HepG2 (cell line): Measurements from ENCODE around the gene KRTAP10-2. TPM values are rescaled to one million over a fixed set of nuclear protein-coding genes. Genes with fewer than 3 reads are reported as not detected.
A peak's percentile ranks its signal among the peaks of the same experiment; 100 is the strongest.

ENCODE experiments used
- ATAC-seq: fragments of 200-7000 bp; cut with Tn5 transposase; 3 replicates; pipeline ENCODE4 v1.9.1; 2020; ENCODE audit warnings: mild to moderate bottlenecking, moderate library complexity
- BruUV-seq: library from RNA; stranded (reverse); fragments of 400-500 nt; replicated peaks from 2 replicates; lab custom pipeline; 2021; lab: Mats Ljungman, UMichigan
- CTCF ChIA-PET: fragments of 300-600 bp; formaldehyde crosslinking; extraction: SDS; loops from one replicate; lab custom pipeline; 2021; ENCODE audit warnings: low total read pairs, inconsistent platforms, low intra/inter-chr PET ratio; lab: Yijun Ruan, JAX
- POLR2A ChIA-PET: fragments of 350-600 bp; sonication (Branson Sonifier 250); formaldehyde crosslinking; loops from one replicate; lab custom pipeline; 2020; ENCODE audit warnings: antibody characterized with exemption, inconsistent platforms; lab: Yijun Ruan, JAX
- DNase-seq: peaks from one replicate; pipeline ENCODE4 v3.0.0-alpha.2; 2015; ENCODE audit warnings: low spot score
- FAIRE-seq: peaks from 3 replicates; lab custom pipeline; 2011; peaks lifted over from hg19 to GRCh38; lab: Jason Lieb, UNC
- H2AFZ ChIP-seq: one replicate; pipeline ENCODE4 v1.6.1; 2011; ENCODE audit warnings: low read length, inconsistent platforms
- H3K27ac ChIP-seq: fragments of 300-600 bp; 3 replicates; pipeline ENCODE4 v1.8.0; 2011; ENCODE audit warnings: mixed run types, mild to moderate bottlenecking, mixed read lengths, low read length, inconsistent platforms; ENCODE audit not compliant: insufficient read depth; ENCODE audit errors: extremely low read length
- H3K27me3 ChIP-seq, 2 experiments: fragments of 200-600 bp in 1 of 2; 2 replicates in 1 of 2; 3 replicates in 1 of 2; pipeline versions ENCODE4 v1.6.0 to v1.8.0; 2011; ENCODE audit warnings: low read length in 2 of 2, mild to moderate bottlenecking in 2 of 2, moderate library complexity in 2 of 2, inconsistent platforms in 1 of 2; ENCODE audit not compliant: insufficient read depth in 2 of 2, control insufficient read depth in 1 of 2
- H3K36me3 ChIP-seq, 2 experiments: fragments of 200-600 bp in 1 of 2; replicated peaks in 1 of 2; 2 replicates in 1 of 2; 3 replicates in 1 of 2; pipeline versions ENCODE4 v1.5.1 to v1.8.0; 2011; ENCODE audit warnings: low read length in 2 of 2, inconsistent platforms in 1 of 2; ENCODE audit not compliant: insufficient read depth in 2 of 2, control insufficient read depth in 1 of 2
- H3K4me1 ChIP-seq: 2 replicates; pipeline ENCODE4 v1.5.1; 2012; ENCODE audit warnings: low read length, inconsistent platforms; ENCODE audit not compliant: insufficient read depth
- H3K4me2 ChIP-seq: 2 replicates; pipeline ENCODE4 v1.6.0; 2011; ENCODE audit warnings: low read depth, low read length, inconsistent platforms
- H3K4me3 ChIP-seq, 3 experiments: fragments of 200-600 bp in 1 of 3; sonication (generic), shearing (Covaris generic) in 1 of 3; replicated peaks in 1 of 3; 2 replicates each; pipeline ENCODE4 v1.5.1; 2011 to 2016; ENCODE audit warnings: low read length in 3 of 3, inconsistent platforms in 2 of 3, low read depth in 2 of 3, mild to moderate bottlenecking in 2 of 3, control low read depth in 1 of 3, mixed read lengths in 1 of 3; ENCODE audit not compliant: insufficient read depth in 1 of 3
- H3K79me2 ChIP-seq: one replicate; pipeline ENCODE4 v1.6.1; 2011; ENCODE audit warnings: low read length, inconsistent platforms; ENCODE audit not compliant: insufficient read depth
- H3K9ac ChIP-seq: 2 replicates; pipeline ENCODE4 v1.6.0; 2011; ENCODE audit warnings: mild to moderate bottlenecking, low read depth, low read length, inconsistent platforms; ENCODE audit not compliant: insufficient read depth
- H3K9me3 ChIP-seq: 2 replicates; pipeline ENCODE4 v1.5.1; 2012; ENCODE audit warnings: mild to moderate bottlenecking, low read length
- H4K20me1 ChIP-seq: 2 replicates; pipeline ENCODE4 v1.6.0; 2011; ENCODE audit warnings: inconsistent platforms, mild to moderate bottlenecking, low read length, moderate library complexity; ENCODE audit not compliant: insufficient read depth
- AGO1 ChIP-seq: fragments of 200-400 bp; formaldehyde crosslinking; IDR thresholded peaks from 2 replicates; pipeline ENCODE4 v1.6.1; 2017; ENCODE audit warnings: mild to moderate bottlenecking, low read depth, low read length, moderate library complexity; ENCODE audit not compliant: poor library complexity, severe bottlenecking
- AGO2 ChIP-seq: fragments of 200-400 bp; formaldehyde crosslinking; optimal IDR thresholded peaks from 2 replicates; pipeline ENCODE3; 2017; ENCODE audit warnings: mild to moderate bottlenecking, low read depth, low read length, moderate library complexity
- CHCHD3 ChIP-seq: sonication (generic); formaldehyde crosslinking; IDR thresholded peaks from 2 replicates; pipeline ENCODE4 v1.8.0; 2022; ENCODE audit warnings: mild to moderate bottlenecking, missing genetic modification reagents, moderate library complexity
- HNRNPL ChIP-seq: fragments of 200-400 bp; formaldehyde crosslinking; IDR thresholded peaks from 2 replicates; pipeline ENCODE4 v1.6.1; 2017; ENCODE audit warnings: mild to moderate bottlenecking, low read depth, low read length
- NFE2 ChIP-seq: sonication (generic); formaldehyde crosslinking; IDR thresholded peaks from 2 replicates; pipeline ENCODE4 v1.4.0; 2020; ENCODE audit warnings: missing genetic modification reagents
- NFE2L1 ChIP-seq: sonication (generic); formaldehyde crosslinking; IDR thresholded peaks from 2 replicates; pipeline ENCODE4 v1.4.0; 2020; ENCODE audit warnings: missing genetic modification reagents, mild to moderate bottlenecking, borderline replicate concordance
- NR2C2 ChIP-seq: sonication (generic); formaldehyde crosslinking; IDR thresholded peaks from 2 replicates; pipeline ENCODE4 v1.4.0; 2020; ENCODE audit warnings: missing genetic modification reagents, mild to moderate bottlenecking, moderate library complexity, borderline replicate concordance
- POLR2AphosphoS2 ChIP-seq: IDR thresholded peaks from 2 replicates; pipeline ENCODE4 v1.6.1; 2011; ENCODE audit warnings: low read depth, low read length, improper control_type of control experiment
- SALL2 ChIP-seq: sonication (generic); formaldehyde crosslinking; IDR thresholded peaks from 2 replicates; pipeline ENCODE4 v1.8.1; 2023; ENCODE audit warnings: mild to moderate bottlenecking, missing genetic modification reagents, inconsistent platforms
- U2AF2 ChIP-seq: fragments of 200-400 bp; formaldehyde crosslinking; IDR thresholded peaks from 2 replicates; pipeline ENCODE4 v1.6.1; 2017; ENCODE audit warnings: low read depth, mild to moderate bottlenecking, low read length
- ZNF703 ChIP-seq: sonication (generic); formaldehyde crosslinking; IDR thresholded peaks from 2 replicates; pipeline ENCODE4 v1.5.1; 2020; ENCODE audit warnings: missing genetic modification reagents, mild to moderate bottlenecking, moderate library complexity, borderline replicate concordance
- ZSCAN21 ChIP-seq: sonication (generic); formaldehyde crosslinking; IDR thresholded peaks from 2 replicates; pipeline ENCODE4 v1.8.0; 2022; ENCODE audit warnings: mild to moderate bottlenecking, missing genetic modification reagents, moderate library complexity, borderline replicate concordance
- WGBS: methylation state at CpG from one replicate; pipeline ENCODE4 v1.1.6; 2017; ENCODE audit warnings: low lambda C conversion rate; 5-methylcytosine and 5-hydroxymethylcytosine counted together
- in situ Hi-C: cut with HindIII; loops from 2 replicates; pipeline ENCODE4 v1.10.0; 2017; ENCODE audit warnings: low pct_unique_long_range_greater_than_20kb; ENCODE audit not compliant: extremely low pct_ligation_motif_present
- intact Hi-C: fragments of 100-400 bp; cut with micrococcal nuclease; formaldehyde crosslinking; loops from one replicate; pipeline ENCODE4 v1.10.0; 2022; ENCODE audit not compliant: unreplicated experiment
- polyA plus RNA-seq, 8 experiments: library from polyadenylated mRNA; depleted of rRNA in 3 of 8; stranded (reverse) in 7 of 8; unstranded in 1 of 8; fragments of >200 nt; fragmentation: Illumina TruSeq in 4 of 8; extraction: Trizol in 4 of 8; gene quantifications; 2 replicates each; pipeline versions ENCODE4 v1.2.1 to v1.2.3, GENCODE V29; 2011 to 2016; ENCODE audit warnings: low read depth in 4 of 8, missing spikeins in 1 of 8, mixed read lengths in 1 of 8; ENCODE audit not compliant: insufficient read depth in 1 of 8
- total RNA-seq, 5 experiments: library from RNA; depleted of rRNA; stranded (reverse); fragments of >200 nt; fragmentation: Illumina TruSeq; extraction: Trizol; gene quantifications; 2 replicates each; pipeline ENCODE4 v1.2.3, GENCODE V29; 2016; ENCODE audit warnings: low read depth in 1 of 5
- TF ChIP-seq, protein P1 (sequence below): sonication (generic); formaldehyde crosslinking; IDR thresholded peaks from 2 replicates; pipeline ENCODE4 v1.4.0; 2020; ENCODE audit warnings: missing genetic modification reagents

KRTAP10-2 gene
- total and polyA plus RNA-seq, 2 of the 13 experiments (the other 11 are each of a cell fraction or from before 2014, with no cell fraction given): not detected

DNA sequence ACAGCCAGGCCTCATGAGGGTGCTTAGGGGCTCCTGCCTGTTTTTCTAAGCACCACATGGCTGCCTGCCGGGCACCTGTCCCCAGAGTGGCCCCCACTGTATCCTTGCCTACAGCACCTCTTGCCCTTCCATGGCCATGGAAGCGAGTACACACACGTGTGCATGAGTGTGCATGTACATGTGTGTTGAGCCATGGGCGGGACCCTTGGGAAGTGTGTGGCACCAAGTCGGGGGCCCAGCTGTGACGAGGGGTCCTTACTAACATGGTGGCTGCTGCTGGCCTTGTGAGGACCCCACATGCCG is 37.1 kb downstream of the KRTAP10-2 start:
- no peak for FAIRE-seq
- ChIA-PET POLR2A (interaction anchor here (1.2 to 3.8 kb wide), 3 partner anchors 8 to 399 kb away, joined by 4 to 49 read pairs (median 4); no protein-coding TSS in a partner anchor), CTCF (no interaction called here)
- intact Hi-C loops (loop anchor here (2.0 to 5.0 kb wide), 2 partner anchors 228 to 279 kb away; no protein-coding TSS in a partner anchor), in situ Hi-C loops (no loop called here)
- H3K9me3 ChIP-seq: no peaks in the 10 kb centered on the region
- no peak overlapping the region for H2AFZ ChIP-seq
- H3K9ac ChIP-seq: no peak overlapping the region
- H3K27me3 ChIP-seq: no peaks in the 10 kb centered on the region
- no peaks in the 10 kb centered on the region for H4K20me1 ChIP-seq
- BruUV-seq: no TSS peak
- H3K27ac ChIP-seq: no peak overlapping the region
- WGBS: 88% methylated on average over 3 of the region's 7 CpGs
- H3K36me3 ChIP-seq: peaks cover 10 to 11% of the 10 kb centered on the region in 2 experiments; a peak in 4 of 5 replicates
- H3K4me2 ChIP-seq: no peak overlapping the region
- peak; percentile 38 for TF ChIP-seq AGO2
- TF ChIP-seq CHCHD3 (CRISPR knock-in tag): no peak
- TF ChIP-seq U2AF2: no peak
- no peak for TF ChIP-seq NFE2 (CRISPR knock-in tag)
- TF ChIP-seq ZNF703: no peak
- no peak for TF ChIP-seq SALL2
- TF ChIP-seq AGO1: peak; percentile 59
- peak; percentile 27; the same call in 1 of the 2 replicates for TF ChIP-seq POLR2AphosphoS2
- TF ChIP-seq NFE2L1: no peak
- TF ChIP-seq, protein P1, sequence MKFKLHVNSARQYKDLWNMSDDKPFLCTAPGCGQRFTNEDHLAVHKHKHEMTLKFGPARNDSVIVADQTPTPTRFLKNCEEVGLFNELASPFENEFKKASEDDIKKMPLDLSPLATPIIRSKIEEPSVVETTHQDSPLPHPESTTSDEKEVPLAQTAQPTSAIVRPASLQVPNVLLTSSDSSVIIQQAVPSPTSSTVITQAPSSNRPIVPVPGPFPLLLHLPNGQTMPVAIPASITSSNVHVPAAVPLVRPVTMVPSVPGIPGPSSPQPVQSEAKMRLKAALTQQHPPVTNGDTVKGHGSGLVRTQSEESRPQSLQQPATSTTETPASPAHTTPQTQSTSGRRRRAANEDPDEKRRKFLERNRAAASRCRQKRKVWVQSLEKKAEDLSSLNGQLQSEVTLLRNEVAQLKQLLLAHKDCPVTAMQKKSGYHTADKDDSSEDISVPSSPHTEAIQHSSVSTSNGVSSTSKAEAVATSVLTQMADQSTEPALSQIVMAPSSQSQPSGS: no peak
- TF ChIP-seq NR2C2 (CRISPR knock-in tag): no peak
- no peak for TF ChIP-seq ZSCAN21 (CRISPR knock-in tag)
- 0 out of 2 replicates have a peak, but pooled peaks have one; percentile 9 for TF ChIP-seq HNRNPL
- ATAC-seq: no peak
- no peak for DNase-seq
- H3K4me1 ChIP-seq: peaks cover 67% of the 10 kb centered on the region
- no peaks in the 10 kb centered on the region for H3K79me2 ChIP-seq
- H3K4me3 ChIP-seq: no peak overlapping the region
